ENCODE data around the gene RXFP2.

Gene RXFP2

DNA sequence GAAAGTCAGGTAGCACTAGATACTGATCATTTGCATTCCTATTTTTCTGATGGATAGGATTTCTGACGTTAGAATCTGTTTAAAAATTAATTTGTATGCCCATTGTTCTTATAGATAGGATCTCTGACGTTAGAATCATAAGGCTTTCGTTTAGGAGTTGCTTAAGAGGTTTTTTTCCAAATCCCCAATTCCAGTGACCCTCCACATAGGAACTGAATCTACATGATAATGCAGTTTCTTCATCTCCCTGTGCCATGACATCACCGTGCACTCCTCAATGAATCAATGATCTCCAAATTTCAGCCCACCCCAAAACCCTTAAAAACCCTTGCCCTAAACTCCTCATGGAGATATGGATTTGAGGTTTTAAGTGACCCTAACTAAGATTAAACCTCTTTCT, 87.2 kb downstream of the RXFP2 start:
- ChIA-PET CTCF (interaction anchor here (0.7 kb wide), 1 partner anchor 699 kb away, joined by 3 read pairs; no protein-coding TSS in a partner anchor), POLR2A (no interaction called here)
- no peak for TF ChIP-seq LEF1 (IDR thresholded peaks at IDR 0.05; ENCODE audit: borderline replicate concordance)
- TF ChIP-seq BHLHE40 (IDR thresholded peaks at IDR 0.05; ENCODE audit: borderline replicate concordance): no peak
- no peak for TF ChIP-seq SUZ12 (IDR thresholded peaks at IDR 0.05)
- TF ChIP-seq HDGF (IDR thresholded peaks at IDR 0.05; ENCODE audit: borderline replicate concordance): no peak
- TF ChIP-seq ELF4 (IDR thresholded peaks at IDR 0.05): no peak
- TF ChIP-seq CTBP1 (IDR thresholded peaks at IDR 0.05; ENCODE audit: borderline replicate concordance): no peak
- no peak for TF ChIP-seq SP1 (IDR thresholded peaks at IDR 0.05)
- no peak for TF ChIP-seq FOXM1 (IDR thresholded peaks at IDR 0.05; ENCODE audit: borderline replicate concordance)
- TF ChIP-seq, protein P1, sequence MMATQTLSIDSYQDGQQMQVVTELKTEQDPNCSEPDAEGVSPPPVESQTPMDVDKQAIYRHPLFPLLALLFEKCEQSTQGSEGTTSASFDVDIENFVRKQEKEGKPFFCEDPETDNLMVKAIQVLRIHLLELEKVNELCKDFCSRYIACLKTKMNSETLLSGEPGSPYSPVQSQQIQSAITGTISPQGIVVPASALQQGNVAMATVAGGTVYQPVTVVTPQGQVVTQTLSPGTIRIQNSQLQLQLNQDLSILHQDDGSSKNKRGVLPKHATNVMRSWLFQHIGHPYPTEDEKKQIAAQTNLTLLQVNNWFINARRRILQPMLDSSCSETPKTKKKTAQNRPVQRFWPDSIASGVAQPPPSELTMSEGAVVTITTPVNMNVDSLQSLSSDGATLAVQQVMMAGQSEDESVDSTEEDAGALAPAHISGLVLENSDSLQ (IDR thresholded peaks at IDR 0.05): no peak
- no peak for TF ChIP-seq FOXA1 (IDR thresholded peaks at IDR 0.05)
- TF ChIP-seq FOXK2 (IDR thresholded peaks at IDR 0.05): no peak
- no peak for TF ChIP-seq ZNF384 (IDR thresholded peaks at IDR 0.05)
- no peak for TF ChIP-seq TARDBP (IDR thresholded peaks at IDR 0.05)
- no peak for TF ChIP-seq ARNT (IDR thresholded peaks at IDR 0.05)
- no peak for TF ChIP-seq L3MBTL2 (conservative IDR thresholded peaks at IDR 0.05)
- no peak for TF ChIP-seq NFRKB (IDR thresholded peaks at IDR 0.05)
- no peak for DNase-seq (ENCODE audit: extremely low spot score)

DNA sequence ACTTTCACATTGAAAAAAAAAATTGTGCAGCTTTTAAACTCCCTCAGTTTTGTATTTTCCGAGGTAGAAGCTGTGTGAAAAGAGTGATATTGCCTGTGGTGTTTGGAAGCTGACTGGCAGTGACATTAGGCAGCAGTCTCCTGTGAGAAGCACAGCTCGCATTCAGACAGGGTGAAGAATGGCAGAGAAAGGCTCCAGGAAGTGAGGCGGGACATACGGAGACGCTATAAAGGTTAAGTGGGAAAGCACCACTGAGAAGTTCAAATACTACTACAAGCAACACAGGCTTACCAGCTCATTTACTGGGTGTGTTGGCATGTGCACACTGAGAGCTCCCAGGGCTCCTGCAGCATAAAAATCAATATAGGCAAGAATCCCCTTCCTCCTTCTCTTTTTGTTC, 88.4 kb downstream of the RXFP2 start:
- POLR2A ChIA-PET: no interaction called here
- DNase-seq (ENCODE audit: extremely low spot score): no peak
- TF ChIP-seq BHLHE40 (IDR thresholded peaks at IDR 0.05; ENCODE audit: borderline replicate concordance) (no peak), FOXA1 (IDR thresholded peaks at IDR 0.05) (no peak), ZNF384 (IDR thresholded peaks at IDR 0.05) (no peak), CTBP1 (IDR thresholded peaks at IDR 0.05; ENCODE audit: borderline replicate concordance) (no peak), HDGF (IDR thresholded peaks at IDR 0.05; ENCODE audit: borderline replicate concordance) (no peak), L3MBTL2 (conservative IDR thresholded peaks at IDR 0.05) (no peak), FOXK2 (IDR thresholded peaks at IDR 0.05) (no peak), TARDBP (IDR thresholded peaks at IDR 0.05) (no peak)

DNA sequence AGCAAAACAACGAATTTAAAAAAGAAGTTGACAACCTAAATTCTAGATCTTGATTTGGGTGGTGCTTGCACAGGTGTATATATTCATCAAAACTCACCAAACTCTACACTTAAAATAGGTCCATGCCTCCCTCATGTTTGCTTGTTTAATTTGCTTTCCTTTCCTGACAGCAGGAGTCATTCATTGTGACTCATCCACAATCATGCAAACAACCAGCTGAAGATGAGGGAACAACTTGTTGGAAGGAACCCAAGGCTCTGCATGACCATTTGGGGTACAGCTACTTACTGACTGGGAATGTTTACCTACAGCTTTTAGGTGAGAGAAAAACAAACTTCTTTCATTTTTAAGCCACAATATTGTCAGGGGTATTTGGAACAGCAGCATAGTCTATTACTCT, 96.6 kb downstream of the RXFP2 start:
- ChIA-PET CTCF (no interaction called here), POLR2A (no interaction called here)
- TF ChIP-seq FOXA1 (IDR thresholded peaks at IDR 0.05) (no peak), ARNT (IDR thresholded peaks at IDR 0.05) (no peak), BHLHE40 (IDR thresholded peaks at IDR 0.05; ENCODE audit: borderline replicate concordance) (no peak), SP1 (IDR thresholded peaks at IDR 0.05) (no peak)
- DNase-seq (ENCODE audit: extremely low spot score): no peak

More for the DNA sequence above, 88.4 kb downstream of the RXFP2 start:
- CTCF ChIA-PET: no interaction called here

DNA sequence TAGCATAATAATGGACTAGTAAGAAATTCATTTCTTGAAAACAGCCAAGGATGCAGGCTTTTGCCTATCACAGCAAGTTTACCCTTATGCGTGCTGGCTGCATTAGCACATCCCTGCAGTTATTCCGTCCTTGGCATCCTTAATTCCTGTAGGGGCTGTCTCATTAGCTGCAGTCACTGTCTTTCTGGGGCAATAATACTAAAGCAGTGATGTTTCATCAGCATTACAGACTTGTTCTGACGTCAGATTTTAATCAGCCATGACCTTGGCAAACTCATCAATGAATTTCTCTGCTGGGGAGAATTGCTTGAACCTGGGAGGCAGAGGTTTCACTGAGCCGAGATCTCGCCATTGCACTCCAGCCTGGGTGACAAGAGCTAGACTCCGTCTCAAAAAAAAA, 103.7 kb downstream of the RXFP2 start:
- CTCF ChIA-PET: no interaction called here
- POLR2A ChIA-PET: no interaction called here
- no peak for TF ChIP-seq L3MBTL2 (conservative IDR thresholded peaks at IDR 0.05)
- no peak for TF ChIP-seq FOXM1 (IDR thresholded peaks at IDR 0.05; ENCODE audit: borderline replicate concordance)
- no peak for TF ChIP-seq ARNT (IDR thresholded peaks at IDR 0.05)
- TF ChIP-seq CTBP1 (IDR thresholded peaks at IDR 0.05; ENCODE audit: borderline replicate concordance): no peak
- TF ChIP-seq LEF1 (IDR thresholded peaks at IDR 0.05; ENCODE audit: borderline replicate concordance): no peak
- no peak for TF ChIP-seq ZNF384 (IDR thresholded peaks at IDR 0.05)
- TF ChIP-seq ELF4 (IDR thresholded peaks at IDR 0.05): no peak
- no peak for TF ChIP-seq SP1 (IDR thresholded peaks at IDR 0.05)
- no peak for DNase-seq (ENCODE audit: extremely low spot score)

DNA sequence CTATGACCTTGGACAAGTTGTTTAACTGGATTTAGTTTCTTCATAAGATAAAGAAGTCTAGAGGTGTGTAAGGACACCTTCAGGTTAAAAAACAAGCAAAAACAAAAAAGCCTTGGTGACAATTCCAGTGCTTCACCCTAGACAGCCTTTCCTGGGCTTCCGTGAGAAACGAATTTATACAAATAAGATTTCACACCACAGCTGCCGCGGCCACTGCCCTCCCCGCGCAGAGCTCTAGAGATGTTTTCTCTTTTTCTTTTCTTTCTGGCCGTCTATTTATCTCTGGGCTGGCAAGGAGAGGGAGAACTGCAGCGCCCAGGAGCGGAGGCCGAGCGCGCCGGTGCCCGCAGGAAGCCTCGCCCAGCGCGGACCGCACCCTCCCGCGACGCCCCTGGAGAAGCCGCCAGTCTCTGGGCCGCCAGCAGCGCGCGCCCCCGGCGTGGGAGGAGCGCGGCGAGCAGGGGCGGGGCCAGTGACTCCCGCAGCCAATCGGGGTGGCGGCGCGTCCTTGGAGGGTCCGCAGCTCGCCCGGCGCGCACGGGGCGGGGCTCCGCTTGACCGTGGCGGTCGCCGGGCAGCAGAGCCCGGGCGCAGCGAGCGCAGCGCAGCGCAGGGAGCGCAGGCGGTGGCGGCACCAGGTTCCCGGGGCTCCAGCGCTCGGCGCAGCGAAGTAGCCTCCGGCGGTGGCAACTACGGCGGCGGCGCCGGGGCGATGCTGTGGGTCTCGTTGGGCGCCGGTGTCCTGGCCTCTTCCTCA, 107.0 kb downstream of the RXFP2 start:
- POLR2A ChIA-PET: no interaction called here
- TF ChIP-seq L3MBTL2 (conservative IDR thresholded peaks at IDR 0.05): no peak
- no peak for TF ChIP-seq FOXK2 (IDR thresholded peaks at IDR 0.05)
- no peak for TF ChIP-seq BHLHE40 (IDR thresholded peaks at IDR 0.05; ENCODE audit: borderline replicate concordance)
- TF ChIP-seq ARNT (IDR thresholded peaks at IDR 0.05): no peak
- no peak for TF ChIP-seq LEF1 (IDR thresholded peaks at IDR 0.05; ENCODE audit: borderline replicate concordance)
- TF ChIP-seq, protein P1 (IDR thresholded peaks at IDR 0.05): no peak
- no peak for TF ChIP-seq FOXM1 (IDR thresholded peaks at IDR 0.05; ENCODE audit: borderline replicate concordance)
- TF ChIP-seq HDGF (IDR thresholded peaks at IDR 0.05; ENCODE audit: borderline replicate concordance): no peak
- TF ChIP-seq NFRKB (IDR thresholded peaks at IDR 0.05): no peak
- TF ChIP-seq CTBP1 (IDR thresholded peaks at IDR 0.05; ENCODE audit: borderline replicate concordance): no peak
- no peak for TF ChIP-seq SP1 (IDR thresholded peaks at IDR 0.05)
- peak; percentile 90 for DNase-seq (ENCODE audit: extremely low spot score)
- CTCF ChIA-PET: interaction anchor here (1.7 kb wide), 1 partner anchor 63 kb away, joined by 4 read pairs; no protein-coding TSS in a partner anchor

DNA sequence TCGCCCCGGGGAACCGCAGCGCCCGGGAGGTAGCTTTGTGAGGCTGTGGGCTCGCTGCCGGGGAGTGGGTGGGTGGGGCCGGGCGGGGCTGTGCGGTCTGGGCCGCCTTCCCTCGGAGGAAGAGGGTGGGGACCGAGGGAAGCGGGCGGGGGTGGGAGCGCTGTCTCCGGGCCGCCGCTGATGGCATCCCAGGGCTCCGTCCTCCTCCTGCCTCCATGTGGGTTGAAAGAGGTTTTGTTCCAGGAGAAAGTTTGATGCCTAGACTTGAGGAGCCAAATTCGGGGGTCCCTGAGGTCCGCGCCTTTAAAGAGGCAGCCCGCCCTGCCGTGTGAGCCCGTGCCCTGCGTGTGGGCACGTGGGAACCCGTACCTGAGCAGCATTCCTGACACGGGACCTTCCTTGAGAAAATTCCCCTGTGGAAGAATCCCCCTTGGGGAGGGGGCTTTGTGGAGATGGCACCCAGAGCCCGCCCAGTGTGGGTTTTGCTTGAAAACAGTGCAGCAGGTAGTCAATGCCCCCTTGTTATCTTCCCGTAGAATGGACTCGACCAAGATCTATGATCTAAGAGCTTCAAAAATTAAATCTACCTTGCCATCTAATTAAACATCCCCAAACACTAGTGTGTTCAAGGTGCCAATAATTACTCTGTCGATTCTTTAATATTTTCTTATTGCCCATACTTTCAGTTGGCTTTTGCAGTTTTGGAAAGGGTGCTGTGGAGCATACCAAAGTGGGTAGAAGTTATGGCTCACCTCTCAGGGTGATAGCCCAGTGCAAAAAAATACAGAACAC, 107.8 kb downstream of the RXFP2 start:
- peak; percentile 35 for DNase-seq (ENCODE audit: extremely low spot score)
- TF ChIP-seq L3MBTL2 (conservative IDR thresholded peaks at IDR 0.05) (peak; percentile 43; the same call in 1 of the 2 replicates), NFRKB (IDR thresholded peaks at IDR 0.05) (no peak)
- CTCF ChIA-PET: interaction anchor here (1.7 kb wide), 1 partner anchor 62 kb away, joined by 4 read pairs; no protein-coding TSS in a partner anchor
- POLR2A ChIA-PET: no interaction called here

DNA sequence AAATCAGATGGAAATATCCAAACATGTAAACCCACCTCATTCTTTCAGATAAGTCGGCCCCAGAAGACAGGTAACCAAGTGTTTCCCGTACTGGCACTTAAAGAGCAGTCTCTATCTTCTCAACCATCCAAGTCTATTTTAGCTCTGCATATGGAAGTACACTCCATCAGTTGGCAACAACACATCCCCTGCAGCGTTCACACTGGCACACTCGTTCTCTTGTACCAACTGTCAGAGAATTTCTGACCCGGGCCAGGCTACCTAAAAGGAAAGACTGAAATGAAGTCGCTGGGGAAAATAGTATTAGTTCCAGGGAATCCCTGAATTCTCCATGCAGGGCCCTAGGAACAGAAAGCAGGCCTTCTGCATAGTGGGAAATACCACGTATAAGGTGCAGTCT, 109.3 kb downstream of the RXFP2 start:
- TF ChIP-seq HDGF (IDR thresholded peaks at IDR 0.05; ENCODE audit: borderline replicate concordance) (no peak), FOXK2 (IDR thresholded peaks at IDR 0.05) (no peak), BHLHE40 (IDR thresholded peaks at IDR 0.05; ENCODE audit: borderline replicate concordance) (no peak), FOXM1 (IDR thresholded peaks at IDR 0.05; ENCODE audit: borderline replicate concordance) (no peak), LEF1 (IDR thresholded peaks at IDR 0.05; ENCODE audit: borderline replicate concordance) (no peak), ARNT (IDR thresholded peaks at IDR 0.05) (no peak), FOXA1 (IDR thresholded peaks at IDR 0.05) (no peak), TARDBP (IDR thresholded peaks at IDR 0.05) (no peak), ELF4 (IDR thresholded peaks at IDR 0.05) (no peak), SP1 (IDR thresholded peaks at IDR 0.05) (no peak), SUZ12 (IDR thresholded peaks at IDR 0.05) (no peak), NFRKB (IDR thresholded peaks at IDR 0.05) (no peak), ZNF384 (IDR thresholded peaks at IDR 0.05) (no peak), L3MBTL2 (conservative IDR thresholded peaks at IDR 0.05) (no peak), CTBP1 (IDR thresholded peaks at IDR 0.05; ENCODE audit: borderline replicate concordance) (no peak)
- TF ChIP-seq, protein P1 (IDR thresholded peaks at IDR 0.05): no peak
- ChIA-PET CTCF (no interaction called here), POLR2A (no interaction called here)
- no peak for DNase-seq (ENCODE audit: extremely low spot score)

Measured in HEK293T (cell line).